Endodermal cell (in vitro differentiated cells): ENCODE results near the gene S100A11. TPM values are rescaled to one million over a fixed set of nuclear protein-coding genes. Genes with fewer than 3 reads are reported as not detected.

Experiments used
- DNase-seq: peaks from one replicate; pipeline ENCODE4 v3.0.0-alpha.2; 2017
- H3K27ac ChIP-seq: 2 replicates; pipeline ENCODE4 v1.5.1; 2013; ENCODE audit warnings: mild to moderate bottlenecking, low read depth, low read length, moderate library complexity
- H3K27me3 ChIP-seq: 2 replicates; pipeline ENCODE4 v1.6.1; 2013; ENCODE audit warnings: mild to moderate bottlenecking, low read length, moderate library complexity; ENCODE audit not compliant: insufficient read depth, control insufficient read depth, poor library complexity, severe bottlenecking
- H3K36me3 ChIP-seq: 2 replicates; pipeline ENCODE4 v1.7.0; 2013; ENCODE audit warnings: mild to moderate bottlenecking, low read length, moderate library complexity; ENCODE audit not compliant: control insufficient read depth, insufficient read depth
- H3K4me1 ChIP-seq: one replicate; pipeline ENCODE4 v1.7.0; 2013; ENCODE audit warnings: low read length; ENCODE audit not compliant: control insufficient read depth, insufficient read depth
- H3K4me3 ChIP-seq: 2 replicates; pipeline ENCODE4 v1.5.1; 2013; ENCODE audit warnings: mild to moderate bottlenecking, low read length, moderate library complexity
- H3K9ac ChIP-seq: 2 replicates; pipeline ENCODE4 v1.6.1; 2013; ENCODE audit warnings: mild to moderate bottlenecking, low read length, moderate library complexity; ENCODE audit not compliant: poor library complexity, severe bottlenecking; ENCODE audit errors: extremely low read depth
- H3K9me3 ChIP-seq: 2 replicates; pipeline ENCODE4 v1.6.1; 2013; ENCODE audit warnings: mild to moderate bottlenecking, low read length, moderate library complexity; ENCODE audit not compliant: control insufficient read depth
- H3K27ac Mint-ChIP-seq: 2 replicates; pipeline ENCODE4 v1.8.0; 2020; ENCODE audit warnings: mixed read lengths
- H3K27me3 Mint-ChIP-seq: 2 replicates; pipeline ENCODE4 v1.8.0; 2021; ENCODE audit warnings: mild to moderate bottlenecking, mixed read lengths; ENCODE audit not compliant: insufficient read depth
- H3K36me3 Mint-ChIP-seq: 2 replicates; pipeline ENCODE4 v1.8.0; 2020; ENCODE audit warnings: low read depth, mixed read lengths
- H3K4me1 Mint-ChIP-seq: 2 replicates; pipeline ENCODE4 v1.8.0; 2020; ENCODE audit warnings: mixed read lengths
- H3K4me3 Mint-ChIP-seq: 2 replicates; pipeline ENCODE4 v1.8.0; 2020; ENCODE audit warnings: mild to moderate bottlenecking, moderate library complexity, mixed read lengths
- H3K9me3 Mint-ChIP-seq: 2 replicates; pipeline ENCODE4 v1.8.0; 2020; ENCODE audit warnings: mild to moderate bottlenecking, mixed read lengths
- WGBS, 2 experiments: methylation state at CpG; one replicate each; pipeline versions ENCODE4 v1.1.5 to v1.1.7; 2013; ENCODE audit warnings: missing lambda C conversion rate in 2 of 2, mixed read lengths in 1 of 2; ENCODE audit not compliant: insufficient coverage in 1 of 2, insufficient read length in 1 of 2; 5-methylcytosine and 5-hydroxymethylcytosine counted together
- total RNA-seq, 2 donors: library from RNA; stranded (reverse); fragmentation: NEBNext Ultra II Directional in 1 of 2; extraction: Animal tissue kit (Norgen Biotek cat#: 25700) in 1 of 2; gene quantifications; 2 replicates in 1 of 2; 3 replicates in 1 of 2; pipeline ENCODE4 v1.2.1, GENCODE V29; 2021
- TF ChIP-seq, protein P1 (sequence below): fragments of 200-600 bp; sonication (generic); conservative IDR thresholded peaks from 2 replicates; pipeline ENCODE4 v1.5.0; 2021; ENCODE audit warnings: antibody characterized with exemption, mild to moderate bottlenecking

The S100A11 gene
- total RNA-seq, 2 donors from 2014 or later = 163 to 248 TPM

DNA sequence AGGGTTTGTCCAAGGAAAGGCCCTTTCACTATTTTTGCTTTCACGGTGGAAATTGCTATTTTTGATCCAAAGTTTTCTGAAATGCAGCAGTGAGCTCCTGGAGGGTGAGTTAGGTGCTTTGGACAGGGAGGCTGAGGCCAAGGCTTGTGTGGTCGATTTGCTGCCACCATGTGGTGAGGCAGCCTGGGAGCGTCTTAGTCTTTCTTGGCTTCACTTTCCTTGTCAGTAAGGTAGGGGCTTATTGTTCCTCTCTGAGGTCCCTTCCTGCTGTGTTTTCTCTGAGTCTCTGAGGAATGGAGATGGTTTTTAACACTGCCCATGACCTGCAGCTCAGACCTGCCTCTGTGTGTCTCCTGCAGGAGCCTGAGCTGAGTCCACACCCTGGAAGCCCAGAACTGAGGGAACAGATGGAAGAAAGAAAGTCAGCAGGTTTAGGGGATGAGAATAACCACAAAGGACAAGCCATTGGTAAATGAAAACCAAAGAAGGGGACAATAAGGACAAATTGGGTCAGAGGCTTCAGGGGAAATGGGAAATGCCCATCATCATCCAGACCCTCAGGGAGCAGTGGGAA, 23.1 kb downstream of the S100A11 start:
- Histone ChIP-seq H3K27me3 (no peaks in the 10 kb centered on the region), H3K27ac (no peak overlapping the region), H3K36me3 (no peaks in the 10 kb centered on the region), H3K9me3 (no peaks in the 10 kb centered on the region), H3K4me1 (no peaks in the 10 kb centered on the region), H3K9ac (no peak overlapping the region), H3K4me3 (no peak overlapping the region)
- no peak overlapping the region for H3K4me3 Mint-ChIP-seq
- 0 to 2% methylated on average over 2 to 3 of the region's 3 CpGs for WGBS, 2 experiments
- peak; percentile 92 for DNase-seq
- H3K27ac Mint-ChIP-seq = no peak overlapping the region
- peaks cover 22% of the 10 kb centered on the region for H3K27me3 Mint-ChIP-seq
- TF ChIP-seq, protein P1, sequence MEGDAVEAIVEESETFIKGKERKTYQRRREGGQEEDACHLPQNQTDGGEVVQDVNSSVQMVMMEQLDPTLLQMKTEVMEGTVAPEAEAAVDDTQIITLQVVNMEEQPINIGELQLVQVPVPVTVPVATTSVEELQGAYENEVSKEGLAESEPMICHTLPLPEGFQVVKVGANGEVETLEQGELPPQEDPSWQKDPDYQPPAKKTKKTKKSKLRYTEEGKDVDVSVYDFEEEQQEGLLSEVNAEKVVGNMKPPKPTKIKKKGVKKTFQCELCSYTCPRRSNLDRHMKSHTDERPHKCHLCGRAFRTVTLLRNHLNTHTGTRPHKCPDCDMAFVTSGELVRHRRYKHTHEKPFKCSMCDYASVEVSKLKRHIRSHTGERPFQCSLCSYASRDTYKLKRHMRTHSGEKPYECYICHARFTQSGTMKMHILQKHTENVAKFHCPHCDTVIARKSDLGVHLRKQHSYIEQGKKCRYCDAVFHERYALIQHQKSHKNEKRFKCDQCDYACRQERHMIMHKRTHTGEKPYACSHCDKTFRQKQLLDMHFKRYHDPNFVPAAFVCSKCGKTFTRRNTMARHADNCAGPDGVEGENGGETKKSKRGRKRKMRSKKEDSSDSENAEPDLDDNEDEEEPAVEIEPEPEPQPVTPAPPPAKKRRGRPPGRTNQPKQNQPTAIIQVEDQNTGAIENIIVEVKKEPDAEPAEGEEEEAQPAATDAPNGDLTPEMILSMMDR = peak; percentile 89
- H3K9me3 Mint-ChIP-seq = no peaks in the 10 kb centered on the region
- peaks cover 9% of the 10 kb centered on the region for H3K4me1 Mint-ChIP-seq
- no peaks in the 10 kb centered on the region for H3K36me3 Mint-ChIP-seq

DNA sequence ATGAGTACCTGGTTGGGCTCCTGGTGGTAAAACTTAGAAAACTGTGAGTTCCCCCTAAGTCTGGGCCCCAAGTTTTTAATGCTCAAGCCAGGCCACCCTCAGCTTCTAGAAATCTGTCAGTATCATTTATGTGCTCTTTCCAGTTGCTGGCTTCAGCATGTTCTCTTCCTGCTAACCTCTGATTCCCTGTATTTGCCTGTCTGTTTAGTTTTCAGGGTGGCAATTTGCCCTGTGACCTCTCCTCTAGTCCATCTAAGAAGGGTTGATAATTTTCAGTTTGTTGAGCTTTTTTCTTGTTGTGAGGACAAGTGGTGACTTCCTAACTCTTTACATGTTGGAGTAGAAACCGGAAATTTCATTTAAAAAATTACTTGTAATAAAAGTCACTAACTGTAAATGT, 27.1 kb downstream of the S100A11 start:
- Histone ChIP-seq H3K9ac (no peak overlapping the region), H3K36me3 (no peaks in the 10 kb centered on the region), H3K27me3 (peaks cover 19% of the 10 kb centered on the region), H3K4me1 (no peaks in the 10 kb centered on the region), H3K27ac (no peak overlapping the region), H3K4me3 (no peak overlapping the region), H3K9me3 (no peaks in the 10 kb centered on the region)
- Mint-ChIP-seq H3K27me3 (peaks cover 40% of the 10 kb centered on the region), H3K4me3 (no peak overlapping the region), H3K4me1 (peaks cover 19% of the 10 kb centered on the region), H3K27ac (no peak overlapping the region), H3K36me3 (no peaks in the 10 kb centered on the region), H3K9me3 (no peaks in the 10 kb centered on the region)
- no peak for DNase-seq
- 100% methylated on average over 1 of the region's 1 CpG; no CpG with 5 or more reads in 1 of the 2 experiments for WGBS, 2 experiments
- TF ChIP-seq, protein P1 = no peak

DNA sequence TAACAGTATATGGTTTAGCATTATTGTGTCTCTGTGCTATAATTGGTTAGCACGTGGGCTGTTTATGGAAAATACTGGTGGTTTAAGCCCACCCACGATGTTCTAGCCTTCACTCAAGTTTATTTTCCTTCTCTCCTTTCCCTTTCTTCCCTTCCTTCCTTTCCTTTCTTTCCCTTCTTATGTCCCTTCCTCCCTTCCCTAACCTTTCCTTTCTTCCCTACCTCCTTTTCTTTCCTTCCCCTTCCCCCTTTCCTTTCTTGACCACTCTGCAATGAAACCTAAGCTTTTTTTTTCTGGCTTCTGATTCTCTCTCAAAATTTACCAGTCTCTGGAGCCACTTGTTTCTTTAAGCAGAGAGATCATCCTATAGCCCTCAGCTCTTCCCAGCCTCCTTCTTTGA, 29.8 kb downstream of the S100A11 start:
- H3K4me1 Mint-ChIP-seq = peaks cover 28% of the 10 kb centered on the region
- H3K27me3 Mint-ChIP-seq = peaks cover 51% of the 10 kb centered on the region
- H3K36me3 Mint-ChIP-seq = no peaks in the 10 kb centered on the region
- TF ChIP-seq, protein P1 = no peak
- H3K9me3 ChIP-seq = no peaks in the 10 kb centered on the region
- no peak for DNase-seq
- H3K27ac ChIP-seq = no peak overlapping the region
- no peaks in the 10 kb centered on the region for H3K36me3 ChIP-seq
- H3K27ac Mint-ChIP-seq = no peak overlapping the region
- H3K9me3 Mint-ChIP-seq = no peaks in the 10 kb centered on the region
- H3K27me3 ChIP-seq = peaks cover 31% of the 10 kb centered on the region
- WGBS, 2 experiments = 88% methylated on average over 2 of the region's 2 CpGs
- H3K9ac ChIP-seq = no peak overlapping the region
- peaks cover 6% of the 10 kb centered on the region for H3K4me1 ChIP-seq
- H3K4me3 ChIP-seq = no peak overlapping the region
- H3K4me3 Mint-ChIP-seq = no peak overlapping the region
